HepG2 (cell line): ENCODE data around the gene SDC1. TPM values are rescaled to one million over a fixed set of nuclear protein-coding genes. Genes with fewer than 3 reads are reported as not detected.
A peak's percentile ranks its signal among the peaks of the same experiment; 100 is the strongest.

Experiments used
- AGO2 ChIP-seq: fragments of 200-400 bp; formaldehyde crosslinking; optimal IDR thresholded peaks from 2 replicates; pipeline ENCODE3; 2017; ENCODE audit warnings: mild to moderate bottlenecking, low read depth, low read length, moderate library complexity
- AKNA ChIP-seq: sonication (generic); formaldehyde crosslinking; IDR thresholded peaks from 2 replicates; pipeline ENCODE4 v1.4.0; 2020; ENCODE audit warnings: missing genetic modification reagents, borderline replicate concordance
- ARNT ChIP-seq: fragments of 450-650 bp; IDR thresholded peaks from 2 replicates; pipeline ENCODE4 v1.6.1; 2017
- FLYWCH1 ChIP-seq: sonication (generic); formaldehyde crosslinking; IDR thresholded peaks from 2 replicates; pipeline ENCODE4 v1.8.1; 2023; ENCODE audit warnings: mild to moderate bottlenecking, missing genetic modification reagents
- GMEB1 ChIP-seq: sonication (generic); formaldehyde crosslinking; IDR thresholded peaks from 2 replicates; pipeline ENCODE4 v1.5.1; 2020; ENCODE audit warnings: missing genetic modification reagents, mild to moderate bottlenecking, borderline replicate concordance
- HNF4A ChIP-seq: sonication (generic); formaldehyde crosslinking; IDR thresholded peaks from 2 replicates; pipeline ENCODE4 v1.4.0; 2020; ENCODE audit warnings: missing genetic modification reagents
- KAT7 ChIP-seq: IDR thresholded peaks from 2 replicates; pipeline ENCODE4 v1.6.1; 2018; ENCODE audit warnings: borderline replicate concordance, missing compliant biosample characterization
- NR2F6 ChIP-seq, 2 experiments: IDR thresholded peaks; 2 replicates each; pipeline ENCODE4 v1.6.1; 2016; ENCODE audit warnings: antibody characterized with exemption in 1 of 2, mild to moderate bottlenecking in 1 of 2
- PAXIP1 ChIP-seq: sonication (generic); formaldehyde crosslinking; conservative IDR thresholded peaks from 2 replicates; pipeline ENCODE4 v1.4.0; 2020; ENCODE audit warnings: mild to moderate bottlenecking, missing genetic modification reagents, moderate library complexity
- PHF8 ChIP-seq: sonication (generic); formaldehyde crosslinking; IDR thresholded peaks from 2 replicates; pipeline ENCODE4 v1.5.0; 2020; ENCODE audit warnings: missing genetic modification reagents
- RBFOX2 ChIP-seq: fragments of 200-400 bp; formaldehyde crosslinking; IDR thresholded peaks from 2 replicates; pipeline ENCODE4 v1.6.1; 2017; ENCODE audit warnings: low read depth, mild to moderate bottlenecking, low read length
- SCMH1 ChIP-seq: sonication (generic); formaldehyde crosslinking; IDR thresholded peaks from 2 replicates; pipeline ENCODE4 v1.9.0; 2021; ENCODE audit warnings: missing genetic modification reagents, mild to moderate bottlenecking, borderline replicate concordance
- SIN3A ChIP-seq: IDR thresholded peaks from 2 replicates; pipeline ENCODE4 v1.6.1; 2011; ENCODE audit warnings: low read depth, mild to moderate bottlenecking, control low read depth, low read length, borderline replicate concordance
- SRSF9 ChIP-seq: fragments of 200-400 bp; formaldehyde crosslinking; IDR thresholded peaks from 2 replicates; pipeline ENCODE4 v1.6.1; 2018; ENCODE audit warnings: borderline replicate concordance, mild to moderate bottlenecking, low read depth, low read length; ENCODE audit not compliant: insufficient read depth, poor library complexity, severe bottlenecking
- ZNF10 ChIP-seq: sonication (generic); formaldehyde crosslinking; IDR thresholded peaks from 2 replicates; pipeline ENCODE4 v1.4.0; 2020; ENCODE audit warnings: mild to moderate bottlenecking, low read depth, missing genetic modification reagents, borderline replicate concordance
- ZNF230 ChIP-seq: sonication (generic); formaldehyde crosslinking; IDR thresholded peaks from 2 replicates; pipeline ENCODE4 v1.4.0; 2020; ENCODE audit warnings: mild to moderate bottlenecking, missing genetic modification reagents
- ZNF292 ChIP-seq: sonication (generic); formaldehyde crosslinking; IDR thresholded peaks from 2 replicates; pipeline ENCODE4 v1.8.1; 2022; ENCODE audit warnings: mild to moderate bottlenecking, low read depth, missing genetic modification reagents, borderline replicate concordance
- ZNF598 ChIP-seq: sonication (generic); formaldehyde crosslinking; IDR thresholded peaks from 2 replicates; pipeline ENCODE4 v1.5.1; 2020; ENCODE audit warnings: mild to moderate bottlenecking, missing genetic modification reagents, borderline replicate concordance
- polyA plus RNA-seq, 8 experiments: library from polyadenylated mRNA; depleted of rRNA in 3 of 8; stranded (reverse) in 7 of 8; unstranded in 1 of 8; fragments of >200 nt; fragmentation: Illumina TruSeq in 4 of 8; extraction: Trizol in 4 of 8; gene quantifications; 2 replicates each; pipeline versions ENCODE4 v1.2.1 to v1.2.3, GENCODE V29; 2011 to 2016; ENCODE audit warnings: low read depth in 4 of 8, missing spikeins in 1 of 8, mixed read lengths in 1 of 8; ENCODE audit not compliant: insufficient read depth in 1 of 8
- total RNA-seq, 5 experiments: library from RNA; depleted of rRNA; stranded (reverse); fragments of >200 nt; fragmentation: Illumina TruSeq; extraction: Trizol; gene quantifications; 2 replicates each; pipeline ENCODE4 v1.2.3, GENCODE V29; 2016; ENCODE audit warnings: low read depth in 1 of 5

Gene SDC1
- total and polyA plus RNA-seq, 2 of the 13 experiments (the other 11 are each of a cell fraction or from before 2014, with no cell fraction given): 108 to 119 TPM

GRCh38 chr2:20179755-20180594 is 45.0 kb downstream of the SDC1 start (continued):
- peak; percentile 75 for TF ChIP-seq ZNF292
- peak; percentile 57; the same call in 1 of the 2 replicates for TF ChIP-seq SIN3A
- TF ChIP-seq RBFOX2: peak; percentile 74
- TF ChIP-seq AGO2: no peak
- peak; percentile 55 for TF ChIP-seq PAXIP1
- peak; percentile 98 for TF ChIP-seq ZNF598 (CRISPR knock-in tag)
- TF ChIP-seq FLYWCH1 (CRISPR knock-in tag): no peak
- peak; percentile 51; the same call in 1 of the 2 replicates for TF ChIP-seq GMEB1
- TF ChIP-seq NR2F6 (IDR thresholded peaks at IDR 0.05): no peak
- no peak; the same call in 1 of the 2 replicates for TF ChIP-seq NR2F6 (CRISPR knock-in tag; IDR thresholded peaks at IDR 0.05)
- TF ChIP-seq HNF4A (CRISPR knock-in tag): peak; percentile 12
- TF ChIP-seq ZNF10 (CRISPR knock-in tag): 0 out of 2 replicates have a peak, but pooled peaks have one; percentile 37
- no peak for TF ChIP-seq AKNA (CRISPR knock-in tag)
- TF ChIP-seq SCMH1 (CRISPR knock-in tag): no peak
- peak; percentile 73 for TF ChIP-seq PHF8 (CRISPR knock-in tag)
- TF ChIP-seq ZNF230 (CRISPR knock-in tag): peak; percentile 45; the same call in 1 of the 2 replicates
- no peak for TF ChIP-seq SRSF9
- no peak for TF ChIP-seq ARNT
- TF ChIP-seq KAT7: no peak; the same call in 1 of the 2 replicates
